ENCODE results near the gene KRTAP5-2.
"Not testable (repeated sequence)": the region's sequence is repeated elsewhere in the genome, so short reads cannot be mapped to it uniquely, and the experiment has no call there.

The KRTAP5-2 gene

GRCh38 chr11:1597994-1598380 lies at the start of gene KRTAP5-2:
TSS of gene KRTAP5-2 (minus strand) at chr11:1598294. CDS start at chr11:1598250, 44 bp downstream.
- H3K27ac ChIP-seq (ENCODE audit: low read depth, low read length), result no peak within 1 kb of the TSS
- H3K4me3 ChIP-seq (ENCODE audit: low read length), result no peak within 1 kb of the TSS
- H3K36me3 ChIP-seq (ENCODE audit: control insufficient read depth, insufficient read depth, low read length), result no peaks in the 10 kb centered on the region
- H3K27me3 ChIP-seq (ENCODE audit: control insufficient read depth, insufficient read depth, low read length), result peaks cover 2% of the 10 kb centered on the region
- no peaks in the 10 kb centered on the region for H3K4me1 ChIP-seq (ENCODE audit: control insufficient read depth, insufficient read depth, low read length)
- H3K9ac ChIP-seq (ENCODE audit: low read length), result no peak within 1 kb of the TSS

GRCh38 chr11:1646540-1646939 lies 48.4 kb upstream of the KRTAP5-2 start:
- not testable (repeated sequence) for H3K27ac ChIP-seq (ENCODE audit: low read depth, low read length); H3K27me3 ChIP-seq (ENCODE audit: control insufficient read depth, insufficient read depth, low read length); H3K9ac ChIP-seq (ENCODE audit: low read length); H3K4me1 ChIP-seq (ENCODE audit: control insufficient read depth, insufficient read depth, low read length); H3K4me3 ChIP-seq (ENCODE audit: low read length); H3K36me3 ChIP-seq (ENCODE audit: control insufficient read depth, insufficient read depth, low read length)

- H3K9ac ChIP-seq (ENCODE audit: low read length), result no peak overlapping the region
- no peak overlapping the region for H3K27ac ChIP-seq (ENCODE audit: low read depth, low read length)
- no peak overlapping the region for H3K4me3 ChIP-seq (ENCODE audit: low read length)
- H3K27me3 ChIP-seq (ENCODE audit: control insufficient read depth, insufficient read depth, low read length), result no peaks in the 10 kb centered on the region
- H3K36me3 ChIP-seq (ENCODE audit: control insufficient read depth, insufficient read depth, low read length), result no peaks in the 10 kb centered on the region
- no peaks in the 10 kb centered on the region for H3K4me1 ChIP-seq (ENCODE audit: control insufficient read depth, insufficient read depth, low read length)
Measured at GRCh38 chr11:1645357-1645821, 47.3 kb upstream of the KRTAP5-2 start.

- no peak overlapping the region for H3K9ac ChIP-seq (ENCODE audit: low read length)
- H3K4me1 ChIP-seq (ENCODE audit: control insufficient read depth, insufficient read depth, low read length), result no peaks in the 10 kb centered on the region
- H3K27me3 ChIP-seq (ENCODE audit: control insufficient read depth, insufficient read depth, low read length), result peaks cover 2% of the 10 kb centered on the region
- H3K4me3 ChIP-seq (ENCODE audit: low read length), result no peak overlapping the region
- H3K27ac ChIP-seq (ENCODE audit: low read depth, low read length), result no peak overlapping the region
- H3K36me3 ChIP-seq (ENCODE audit: control insufficient read depth, insufficient read depth, low read length), result no peaks in the 10 kb centered on the region
Measured at GRCh38 chr11:1644601-1645356, 46.7 kb upstream of the KRTAP5-2 start.

GRCh38 chr11:1643146-1643690 lies 45.1 kb upstream of the KRTAP5-2 start:
- Histone ChIP-seq H3K4me1 (ENCODE audit: control insufficient read depth, insufficient read depth, low read length) (no peaks in the 10 kb centered on the region), H3K36me3 (ENCODE audit: control insufficient read depth, insufficient read depth, low read length) (no peaks in the 10 kb centered on the region), H3K9ac (ENCODE audit: low read length) (no peak overlapping the region), H3K27me3 (ENCODE audit: control insufficient read depth, insufficient read depth, low read length) (peaks cover 3% of the 10 kb centered on the region), H3K27ac (ENCODE audit: low read depth, low read length) (no peak overlapping the region), H3K4me3 (ENCODE audit: low read length) (no peak overlapping the region)

- no peak overlapping the region for H3K4me3 ChIP-seq (ENCODE audit: low read length)
- H3K4me1 ChIP-seq (ENCODE audit: control insufficient read depth, insufficient read depth, low read length), result no peaks in the 10 kb centered on the region
- peaks cover 3% of the 10 kb centered on the region for H3K27me3 ChIP-seq (ENCODE audit: control insufficient read depth, insufficient read depth, low read length)
- H3K27ac ChIP-seq (ENCODE audit: low read depth, low read length), result no peak overlapping the region
- H3K36me3 ChIP-seq (ENCODE audit: control insufficient read depth, insufficient read depth, low read length), result no peaks in the 10 kb centered on the region
- no peak overlapping the region for H3K9ac ChIP-seq (ENCODE audit: low read length)
Measured at GRCh38 chr11:1642288-1643145, 44.4 kb upstream of the KRTAP5-2 start.

GRCh38 chr11:1641096-1641495 lies 43.0 kb upstream of the KRTAP5-2 start:
- Histone ChIP-seq H3K4me3 (ENCODE audit: low read length) (no peak overlapping the region), H3K9ac (ENCODE audit: low read length) (no peak overlapping the region), H3K36me3 (ENCODE audit: control insufficient read depth, insufficient read depth, low read length) (no peaks in the 10 kb centered on the region), H3K4me1 (ENCODE audit: control insufficient read depth, insufficient read depth, low read length) (no peaks in the 10 kb centered on the region), H3K27ac (ENCODE audit: low read depth, low read length) (no peak overlapping the region), H3K27me3 (ENCODE audit: control insufficient read depth, insufficient read depth, low read length) (peaks cover 3% of the 10 kb centered on the region)

- peaks cover 3% of the 10 kb centered on the region for H3K27me3 ChIP-seq (ENCODE audit: control insufficient read depth, insufficient read depth, low read length)
- no peak overlapping the region for H3K9ac ChIP-seq (ENCODE audit: low read length)
- H3K27ac ChIP-seq (ENCODE audit: low read depth, low read length), result no peak overlapping the region
- H3K4me1 ChIP-seq (ENCODE audit: control insufficient read depth, insufficient read depth, low read length), result no peaks in the 10 kb centered on the region
- H3K36me3 ChIP-seq (ENCODE audit: control insufficient read depth, insufficient read depth, low read length), result no peaks in the 10 kb centered on the region
- H3K4me3 ChIP-seq (ENCODE audit: low read length), result no peak overlapping the region
Measured at GRCh38 chr11:1640076-1640946, 42.2 kb upstream of the KRTAP5-2 start.

GRCh38 chr11:1639666-1640065 lies 41.6 kb upstream of the KRTAP5-2 start:
- Histone ChIP-seq H3K4me3 (ENCODE audit: low read length) (no peak overlapping the region), H3K36me3 (ENCODE audit: control insufficient read depth, insufficient read depth, low read length) (no peaks in the 10 kb centered on the region), H3K27ac (ENCODE audit: low read depth, low read length) (no peak overlapping the region), H3K9ac (ENCODE audit: low read length) (no peak overlapping the region), H3K4me1 (ENCODE audit: control insufficient read depth, insufficient read depth, low read length) (no peaks in the 10 kb centered on the region), H3K27me3 (ENCODE audit: control insufficient read depth, insufficient read depth, low read length) (peaks cover 3% of the 10 kb centered on the region)

GRCh38 chr11:1639102-1639620 lies 41.1 kb upstream of the KRTAP5-2 start:
- Histone ChIP-seq H3K27ac (ENCODE audit: low read depth, low read length) (no peak overlapping the region), H3K27me3 (ENCODE audit: control insufficient read depth, insufficient read depth, low read length) (peaks cover 3% of the 10 kb centered on the region)

GRCh38 chr11:1638344-1638743 lies 40.2 kb upstream of the KRTAP5-2 start:
- H3K4me1 ChIP-seq (ENCODE audit: control insufficient read depth, insufficient read depth, low read length), result no peaks in the 10 kb centered on the region
- H3K27ac ChIP-seq (ENCODE audit: low read depth, low read length), result no peak overlapping the region
- no peaks in the 10 kb centered on the region for H3K36me3 ChIP-seq (ENCODE audit: control insufficient read depth, insufficient read depth, low read length)
- peaks cover 3% of the 10 kb centered on the region for H3K27me3 ChIP-seq (ENCODE audit: control insufficient read depth, insufficient read depth, low read length)
- no peak overlapping the region for H3K9ac ChIP-seq (ENCODE audit: low read length)
- no peak overlapping the region for H3K4me3 ChIP-seq (ENCODE audit: low read length)

More at GRCh38 chr11:1639102-1639620, 41.1 kb upstream of the KRTAP5-2 start:
- H3K9ac ChIP-seq (ENCODE audit: low read length), result no peak overlapping the region
- no peaks in the 10 kb centered on the region for H3K4me1 ChIP-seq (ENCODE audit: control insufficient read depth, insufficient read depth, low read length)
- H3K36me3 ChIP-seq (ENCODE audit: control insufficient read depth, insufficient read depth, low read length), result no peaks in the 10 kb centered on the region
- H3K4me3 ChIP-seq (ENCODE audit: low read length), result no peak overlapping the region
